ENCODE data around the gene PYROXD2.

DNA sequence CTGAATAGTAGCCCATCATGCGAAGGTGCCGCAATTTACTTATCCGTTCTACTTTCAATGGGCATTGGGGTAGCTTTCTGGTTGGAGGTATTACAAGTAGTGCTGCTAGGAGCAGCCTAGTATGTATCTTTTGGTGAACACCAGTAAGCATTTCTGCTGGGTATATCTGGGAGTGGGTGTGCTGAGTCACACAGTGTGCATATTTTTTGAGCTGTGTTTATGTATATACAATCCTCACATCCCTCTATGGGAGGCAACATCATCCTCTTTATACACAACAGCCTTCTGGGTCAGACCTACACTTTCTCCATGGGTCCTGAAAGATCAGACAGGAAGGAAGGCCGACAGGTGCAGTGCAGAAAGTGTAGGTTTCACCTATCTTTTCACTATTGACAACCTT, 36.3 kb downstream of the PYROXD2 start:
- TF ChIP-seq GATA2 (IDR thresholded peaks at IDR 0.05; ENCODE audit: low read depth, low read length) = no peak
- no peak for TF ChIP-seq GATA3 (IDR thresholded peaks at IDR 0.05; ENCODE audit: low read depth, low read length)
